ENCODE data around the gene MYO15A. TPM values are rescaled to one million over a fixed set of nuclear protein-coding genes. Genes with fewer than 3 reads are reported as not detected.

Gene MYO15A
- polyA plus RNA-seq, 3 donors, result 0.31 to 4.4 (median 0.56) TPM

DNA sequence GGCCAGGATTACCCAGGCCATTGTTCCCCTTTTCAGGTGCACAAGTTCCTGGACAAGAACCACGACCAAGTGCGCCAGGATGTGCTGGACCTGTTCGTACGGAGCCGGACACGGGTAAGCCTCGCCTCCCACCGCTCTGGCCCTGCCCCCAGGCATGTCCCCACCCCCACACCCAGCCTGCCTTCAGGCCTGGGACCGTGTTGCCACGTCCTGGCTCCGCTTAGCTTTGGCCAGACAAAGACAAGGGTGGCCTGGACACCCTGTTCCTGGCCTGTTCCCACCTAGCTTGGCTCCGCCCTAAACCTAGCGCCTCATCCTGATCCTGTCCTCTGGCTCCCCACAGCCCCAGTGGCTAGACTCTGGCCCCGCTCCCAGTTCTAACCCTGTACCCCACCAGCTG lies 30.9 kb downstream of the MYO15A start:
- H3K9me3 ChIP-seq (replicated peaks in 1 of 2; ENCODE audit: control insufficient read depth in 1 of 2, insufficient read depth in 1 of 2, low read length in 2 of 2), result no peaks in the 10 kb centered on the region
- no peak overlapping the region for H3K9ac ChIP-seq (ENCODE audit: insufficient read depth, low read length, poor library complexity, severe bottlenecking)
- no peaks in the 10 kb centered on the region for H3K27me3 ChIP-seq (ENCODE audit: control insufficient read depth in 2 of 2, insufficient read depth in 2 of 2, low read length in 2 of 2)
- H3K4me2 ChIP-seq (replicated peaks; ENCODE audit: extremely low read depth, low read length, poor library complexity, severe bottlenecking), result no peak overlapping the region
- no peaks in the 10 kb centered on the region for H3K4me1 ChIP-seq (ENCODE audit: control insufficient read depth in 1 of 2, insufficient read depth in 2 of 2, low read length in 2 of 2)
- H3K36me3 Mint-ChIP-seq, result no peaks in the 10 kb centered on the region
- no peak overlapping the region for H2AFZ ChIP-seq (ENCODE audit: insufficient read depth, low read depth, low read length, poor library complexity, severe bottlenecking)
- no peak overlapping the region for H3K4me3 Mint-ChIP-seq
- TF ChIP-seq, protein P1, sequence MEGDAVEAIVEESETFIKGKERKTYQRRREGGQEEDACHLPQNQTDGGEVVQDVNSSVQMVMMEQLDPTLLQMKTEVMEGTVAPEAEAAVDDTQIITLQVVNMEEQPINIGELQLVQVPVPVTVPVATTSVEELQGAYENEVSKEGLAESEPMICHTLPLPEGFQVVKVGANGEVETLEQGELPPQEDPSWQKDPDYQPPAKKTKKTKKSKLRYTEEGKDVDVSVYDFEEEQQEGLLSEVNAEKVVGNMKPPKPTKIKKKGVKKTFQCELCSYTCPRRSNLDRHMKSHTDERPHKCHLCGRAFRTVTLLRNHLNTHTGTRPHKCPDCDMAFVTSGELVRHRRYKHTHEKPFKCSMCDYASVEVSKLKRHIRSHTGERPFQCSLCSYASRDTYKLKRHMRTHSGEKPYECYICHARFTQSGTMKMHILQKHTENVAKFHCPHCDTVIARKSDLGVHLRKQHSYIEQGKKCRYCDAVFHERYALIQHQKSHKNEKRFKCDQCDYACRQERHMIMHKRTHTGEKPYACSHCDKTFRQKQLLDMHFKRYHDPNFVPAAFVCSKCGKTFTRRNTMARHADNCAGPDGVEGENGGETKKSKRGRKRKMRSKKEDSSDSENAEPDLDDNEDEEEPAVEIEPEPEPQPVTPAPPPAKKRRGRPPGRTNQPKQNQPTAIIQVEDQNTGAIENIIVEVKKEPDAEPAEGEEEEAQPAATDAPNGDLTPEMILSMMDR (IDR thresholded peaks at IDR 0.05), result no peak
- H4K20me1 ChIP-seq (ENCODE audit: insufficient read depth, low read length), result no peaks in the 10 kb centered on the region
- no peak overlapping the region for H3K27ac Mint-ChIP-seq
- no peaks in the 10 kb centered on the region for H3K9me3 Mint-ChIP-seq
- intact Hi-C loops (cut with micrococcal nuclease), result no loop called here
- no peak overlapping the region for H3K27ac ChIP-seq (ENCODE audit: low read depth in 1 of 2, low read length in 2 of 2)
- H3K4me3 ChIP-seq (replicated peaks in 1 of 3; ENCODE audit: low read depth in 2 of 3, low read length in 3 of 3), result no peak overlapping the region
- DNase-seq, result no peak
- peaks cover 3 to 14% (median 6%) of the 10 kb centered on the region in 3 donors for H3K27me3 Mint-ChIP-seq (ENCODE audit: low read depth in 3 of 3)
- no peaks in the 10 kb centered on the region for H3K36me3 ChIP-seq (replicated peaks in 1 of 2; ENCODE audit: control insufficient read depth in 1 of 2, insufficient read depth in 2 of 2, low read length in 2 of 2)
- no peaks in the 10 kb centered on the region for H3K79me2 ChIP-seq (ENCODE audit: insufficient read depth, low read length)
- no peaks in the 10 kb centered on the region for H3K4me1 Mint-ChIP-seq
- 69% methylated on average over 13 of the region's 14 CpGs for WGBS (ENCODE audit: insufficient coverage)

- H3K4me1 ChIP-seq (ENCODE audit: control insufficient read depth in 1 of 2, insufficient read depth in 2 of 2, low read length in 2 of 2), result no peaks in the 10 kb centered on the region
- H3K9ac ChIP-seq (ENCODE audit: insufficient read depth, low read length, poor library complexity, severe bottlenecking), result no peak overlapping the region
- intact Hi-C loops (cut with micrococcal nuclease), result no loop called here
- H4K20me1 ChIP-seq (ENCODE audit: insufficient read depth, low read length), result no peaks in the 10 kb centered on the region
- TF ChIP-seq, protein P1 (IDR thresholded peaks at IDR 0.05), result no peak
- H3K4me2 ChIP-seq (replicated peaks; ENCODE audit: extremely low read depth, low read length, poor library complexity, severe bottlenecking), result no peak overlapping the region
- H3K4me3 Mint-ChIP-seq, result no peak overlapping the region
- no peaks in the 10 kb centered on the region for H3K27me3 ChIP-seq (ENCODE audit: control insufficient read depth in 2 of 2, insufficient read depth in 2 of 2, low read length in 2 of 2)
- H3K4me3 ChIP-seq (replicated peaks in 1 of 3; ENCODE audit: low read depth in 2 of 3, low read length in 3 of 3), result no peak overlapping the region
- H3K36me3 ChIP-seq (replicated peaks in 1 of 2; ENCODE audit: control insufficient read depth in 1 of 2, insufficient read depth in 2 of 2, low read length in 2 of 2), result no peaks in the 10 kb centered on the region
- H3K36me3 Mint-ChIP-seq, result no peaks in the 10 kb centered on the region
- DNase-seq, result no peak
- WGBS (ENCODE audit: insufficient coverage), result 72% methylated on average over 2 of the region's 3 CpGs
- no peaks in the 10 kb centered on the region for H3K79me2 ChIP-seq (ENCODE audit: insufficient read depth, low read length)
- H3K27ac Mint-ChIP-seq, result no peak overlapping the region
- H3K27ac ChIP-seq (ENCODE audit: low read depth in 1 of 2, low read length in 2 of 2), result no peak overlapping the region
- H3K9me3 Mint-ChIP-seq, result peaks cover 0 to under 1% (median 0%) of the 10 kb centered on the region in 7 donors
- H3K4me1 Mint-ChIP-seq, result peaks cover 2% of the 10 kb centered on the region
- H3K9me3 ChIP-seq (replicated peaks in 1 of 2; ENCODE audit: control insufficient read depth in 1 of 2, insufficient read depth in 1 of 2, low read length in 2 of 2), result no peaks in the 10 kb centered on the region
- H3K27me3 Mint-ChIP-seq (ENCODE audit: low read depth in 3 of 3), result peaks cover 3 to 17% (median 7%) of the 10 kb centered on the region in 3 donors
- H2AFZ ChIP-seq (ENCODE audit: insufficient read depth, low read depth, low read length, poor library complexity, severe bottlenecking), result no peak overlapping the region
Observed at GRCh38 chr17:18139949-18140348, 31.4 kb downstream of the MYO15A start.

All from CD14-positive monocyte (primary cell).